ENCODE results near the gene SEMA6C.

The SEMA6C gene

GRCh38 chr1:151158326-151158725 is 11.9 kb upstream of the SEMA6C start:
- DNase-seq (ENCODE audit: low spot score): peak; percentile 18

GRCh38 chr1:151157067-151157531 is 10.7 kb upstream of the SEMA6C start:
- DNase-seq (ENCODE audit: low spot score): peak; percentile 60

GRCh38 chr1:151156515-151156819 is 10.0 kb upstream of the SEMA6C start, which contains the start of gene TNFAIP8L2:
Gene TNFAIP8L2 (plus strand): TSS chr1:151156649. CDS start chr1:151158698, 2,049 bp downstream.
- DNase-seq (ENCODE audit: low spot score): peak; percentile 73

GRCh38 chr1:151147665-151148064 is 1.2 kb upstream of the SEMA6C start:
- DNase-seq (ENCODE audit: low spot score): no peak

- DNase-seq (ENCODE audit: low spot score): no peak
These were observed 687 bp upstream of the SEMA6C start for GRCh38 chr1:151147132-151147503.

- no peak for DNase-seq (ENCODE audit: low spot score)
These were observed 389 bp downstream of the SEMA6C start for GRCh38 chr1:151146072-151146411.

- no peak for DNase-seq (ENCODE audit: low spot score)
These were observed 943 bp downstream of the SEMA6C start for GRCh38 chr1:151145304-151146071.

- DNase-seq (ENCODE audit: low spot score): no peak
These were observed 1.7 kb downstream of the SEMA6C start for GRCh38 chr1:151144474-151145303.

GRCh38 chr1:151143986-151144385 is 2.4 kb downstream of the SEMA6C start:
- DNase-seq (ENCODE audit: low spot score): no peak

GRCh38 chr1:151143057-151143435 is 3.4 kb downstream of the SEMA6C start:
- DNase-seq (ENCODE audit: low spot score): no peak

- no peak for DNase-seq (ENCODE audit: low spot score)
These were observed 3.9 kb downstream of the SEMA6C start for GRCh38 chr1:151142411-151143056.

- DNase-seq (ENCODE audit: low spot score): no peak
These were observed 8.6 kb downstream of the SEMA6C start for GRCh38 chr1:151137789-151138188.

- no peak for DNase-seq (ENCODE audit: low spot score)
These were observed 10.7 kb downstream of the SEMA6C start for GRCh38 chr1:151135433-151136385.

- no peak for DNase-seq (ENCODE audit: low spot score)
These were observed 11.4 kb downstream of the SEMA6C start for GRCh38 chr1:151134991-151135390.

GRCh38 chr1:151134396-151134795 is 12.0 kb downstream of the SEMA6C start:
- no peak for DNase-seq (ENCODE audit: low spot score)

GRCh38 chr1:151133018-151133806 is 13.2 kb downstream of the SEMA6C start:
- no peak for DNase-seq (ENCODE audit: low spot score)

GRCh38 chr1:151132335-151133017 is 14.0 kb downstream of the SEMA6C start:
- DNase-seq (ENCODE audit: low spot score): no peak

- DNase-seq (ENCODE audit: low spot score): no peak
These were observed 14.6 kb downstream of the SEMA6C start for GRCh38 chr1:151131701-151132334.

- DNase-seq (ENCODE audit: low spot score): peak; percentile 71
These were observed 15.3 kb downstream of the SEMA6C start for GRCh38 chr1:151130987-151131586.
